ENCODE results near the gene CTSD.
"Not testable (repeated sequence)": the region's sequence is repeated elsewhere in the genome, so short reads cannot be mapped to it uniquely, and the experiment has no call there.

- TF ChIP-seq, protein P1, sequence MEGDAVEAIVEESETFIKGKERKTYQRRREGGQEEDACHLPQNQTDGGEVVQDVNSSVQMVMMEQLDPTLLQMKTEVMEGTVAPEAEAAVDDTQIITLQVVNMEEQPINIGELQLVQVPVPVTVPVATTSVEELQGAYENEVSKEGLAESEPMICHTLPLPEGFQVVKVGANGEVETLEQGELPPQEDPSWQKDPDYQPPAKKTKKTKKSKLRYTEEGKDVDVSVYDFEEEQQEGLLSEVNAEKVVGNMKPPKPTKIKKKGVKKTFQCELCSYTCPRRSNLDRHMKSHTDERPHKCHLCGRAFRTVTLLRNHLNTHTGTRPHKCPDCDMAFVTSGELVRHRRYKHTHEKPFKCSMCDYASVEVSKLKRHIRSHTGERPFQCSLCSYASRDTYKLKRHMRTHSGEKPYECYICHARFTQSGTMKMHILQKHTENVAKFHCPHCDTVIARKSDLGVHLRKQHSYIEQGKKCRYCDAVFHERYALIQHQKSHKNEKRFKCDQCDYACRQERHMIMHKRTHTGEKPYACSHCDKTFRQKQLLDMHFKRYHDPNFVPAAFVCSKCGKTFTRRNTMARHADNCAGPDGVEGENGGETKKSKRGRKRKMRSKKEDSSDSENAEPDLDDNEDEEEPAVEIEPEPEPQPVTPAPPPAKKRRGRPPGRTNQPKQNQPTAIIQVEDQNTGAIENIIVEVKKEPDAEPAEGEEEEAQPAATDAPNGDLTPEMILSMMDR (IDR thresholded peaks at IDR 0.05) = not testable (repeated sequence)
- TF ChIP-seq EP300 (IDR thresholded peaks at IDR 0.05) = not testable (repeated sequence)
These were observed 40.2 kb upstream of the CTSD start for GRCh38 chr11:1803835-1804519.
